Prostate gland (tissue), 2 donors: ENCODE results near the gene OTX1.

ENCODE experiments used
- POLR2A ChIP-seq: fragments of 450-650 bp; IDR thresholded peaks from one replicate; pipeline ENCODE4 v1.6.1; 2016; ENCODE audit warnings: antibody characterized with exemption, mild to moderate bottlenecking
- POLR2AphosphoS5 ChIP-seq: sonication (generic); formaldehyde crosslinking; IDR thresholded peaks from one replicate; pipeline ENCODE4 v1.6.1; 2017; ENCODE audit warnings: antibody characterized with exemption
- TF ChIP-seq, protein P1 (sequence below), 4 experiments: fragments of 200-600 bp in 2 of 4; fragments of 450-650 bp in 2 of 4; sonication (generic) in 2 of 4; IDR thresholded peaks; 1 replicate in 3 of 4; 2 replicates in 1 of 4; pipeline ENCODE4 v1.5.1; 2016 to 2019; ENCODE audit warnings: antibody characterized with exemption in 4 of 4, mild to moderate bottlenecking in 2 of 4, moderate library complexity in 2 of 4

DNA sequence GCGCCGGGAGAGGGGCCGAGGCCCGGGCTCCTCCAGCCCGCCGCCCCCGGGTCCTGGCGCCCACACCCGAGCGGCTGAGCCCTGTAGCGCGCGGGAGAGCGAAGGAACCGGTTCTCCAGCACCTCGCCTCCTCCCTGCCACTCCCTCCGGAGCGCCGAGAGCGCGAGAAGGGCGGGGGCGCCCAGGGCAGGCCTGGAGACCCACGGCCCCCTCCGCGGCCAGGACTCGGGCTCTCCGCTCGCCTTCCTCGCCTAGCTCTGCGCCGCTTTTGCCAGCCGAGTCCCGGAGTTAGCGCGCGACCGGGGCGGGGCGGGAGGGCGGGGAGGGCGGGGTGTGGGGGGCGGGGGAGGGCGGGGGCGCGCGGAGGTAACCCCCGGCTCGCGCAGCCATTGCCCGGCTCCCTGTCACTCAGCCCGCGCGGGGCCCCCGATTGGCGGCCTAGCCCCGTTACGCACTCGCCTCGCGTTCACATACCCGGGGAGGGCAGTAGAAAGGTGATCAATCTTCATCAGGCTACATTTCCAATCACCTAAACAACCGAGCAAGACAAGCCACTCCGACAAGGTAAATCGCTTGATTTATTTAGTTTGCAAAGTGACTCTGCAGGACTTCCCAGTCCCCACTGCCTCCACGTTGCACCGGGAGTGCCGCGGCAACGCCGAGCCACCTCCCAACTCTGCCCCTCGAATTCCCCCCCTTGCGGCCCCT lies at the start of gene OTX1:
- TF ChIP-seq POLR2A = no peak
- TF ChIP-seq POLR2AphosphoS5 = no peak
- TF ChIP-seq, protein P1, sequence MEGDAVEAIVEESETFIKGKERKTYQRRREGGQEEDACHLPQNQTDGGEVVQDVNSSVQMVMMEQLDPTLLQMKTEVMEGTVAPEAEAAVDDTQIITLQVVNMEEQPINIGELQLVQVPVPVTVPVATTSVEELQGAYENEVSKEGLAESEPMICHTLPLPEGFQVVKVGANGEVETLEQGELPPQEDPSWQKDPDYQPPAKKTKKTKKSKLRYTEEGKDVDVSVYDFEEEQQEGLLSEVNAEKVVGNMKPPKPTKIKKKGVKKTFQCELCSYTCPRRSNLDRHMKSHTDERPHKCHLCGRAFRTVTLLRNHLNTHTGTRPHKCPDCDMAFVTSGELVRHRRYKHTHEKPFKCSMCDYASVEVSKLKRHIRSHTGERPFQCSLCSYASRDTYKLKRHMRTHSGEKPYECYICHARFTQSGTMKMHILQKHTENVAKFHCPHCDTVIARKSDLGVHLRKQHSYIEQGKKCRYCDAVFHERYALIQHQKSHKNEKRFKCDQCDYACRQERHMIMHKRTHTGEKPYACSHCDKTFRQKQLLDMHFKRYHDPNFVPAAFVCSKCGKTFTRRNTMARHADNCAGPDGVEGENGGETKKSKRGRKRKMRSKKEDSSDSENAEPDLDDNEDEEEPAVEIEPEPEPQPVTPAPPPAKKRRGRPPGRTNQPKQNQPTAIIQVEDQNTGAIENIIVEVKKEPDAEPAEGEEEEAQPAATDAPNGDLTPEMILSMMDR (IDR thresholded peaks at IDR 0.05) = no peak
